GM12874 (cell line): ENCODE measurements around the gene ST8SIA6.

ENCODE experiments used
- CTCF ChIP-seq: IDR thresholded peaks from 2 replicates; pipeline ENCODE4 v1.5.1; 2011; ENCODE audit warnings: low read depth, mild to moderate bottlenecking, control low read depth, low read length, moderate library complexity; ENCODE audit not compliant: insufficient read depth

The ST8SIA6 gene

GRCh38 chr10:17428351-17429097 is 25.9 kb downstream of the ST8SIA6 start:
- no peak for TF ChIP-seq CTCF

GRCh38 chr10:17427666-17428350 is 26.6 kb downstream of the ST8SIA6 start:
- TF ChIP-seq CTCF = no peak

- no peak for TF ChIP-seq CTCF
Observed at GRCh38 chr10:17427201-17427600, 27.2 kb downstream of the ST8SIA6 start.

DNA sequence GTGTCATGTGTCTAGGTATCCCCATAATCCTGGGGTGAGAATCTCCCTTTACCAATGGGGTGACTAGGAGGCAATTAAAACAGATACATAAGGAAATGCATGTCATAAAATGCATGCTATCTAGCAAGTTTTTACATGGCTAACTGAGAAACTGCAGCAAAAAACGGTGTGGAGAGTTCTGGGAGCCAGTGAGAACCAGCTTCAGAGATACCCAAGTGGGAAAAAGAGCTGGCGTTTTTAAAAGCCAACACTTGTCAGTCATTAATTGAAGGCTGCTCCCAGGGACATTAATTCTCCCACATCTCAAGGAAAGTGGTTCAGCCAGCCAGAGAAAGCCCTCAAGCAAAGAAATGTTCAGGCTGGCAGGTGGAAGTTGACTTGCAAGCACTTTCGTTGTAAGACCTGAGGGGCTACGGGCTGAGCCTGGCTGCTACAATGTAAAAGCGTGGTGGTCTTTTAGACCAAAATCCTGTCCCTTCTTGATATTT is 28.1 kb downstream of the ST8SIA6 start:
- no peak for TF ChIP-seq CTCF

- no peak for TF ChIP-seq CTCF
Observed at GRCh38 chr10:17425584-17426262, 28.7 kb downstream of the ST8SIA6 start.

GRCh38 chr10:17423632-17424186 is 30.7 kb downstream of the ST8SIA6 start:
- TF ChIP-seq CTCF = no peak

DNA sequence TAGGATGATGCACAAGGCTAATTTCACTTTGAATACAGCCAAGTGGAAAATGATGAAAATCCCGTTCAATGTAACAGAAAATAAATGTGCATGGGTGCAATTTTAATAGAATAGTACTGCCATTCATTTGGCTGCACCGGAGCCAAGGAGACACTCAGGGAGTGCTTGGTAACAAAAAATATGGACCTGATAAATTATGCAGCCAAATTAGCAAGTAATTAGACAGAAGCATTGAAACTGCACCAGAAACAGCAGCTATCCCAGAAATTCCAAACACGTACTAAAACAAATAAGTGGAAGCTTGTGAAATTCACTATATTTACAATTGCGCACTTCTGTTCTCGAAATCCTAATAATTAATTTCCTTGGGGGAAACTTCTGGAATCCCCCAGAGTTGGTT is 31.5 kb downstream of the ST8SIA6 start:
- no peak for TF ChIP-seq CTCF
